ENCODE results near the gene STPG3. TPM values are rescaled to one million over a fixed set of nuclear protein-coding genes. Genes with fewer than 3 reads are reported as not detected.

The STPG3 gene
- total and polyA plus RNA-seq, 2 of the 13 experiments (the other 11 are each of a cell fraction or from before 2014, with no cell fraction given) = not detected

DNA sequence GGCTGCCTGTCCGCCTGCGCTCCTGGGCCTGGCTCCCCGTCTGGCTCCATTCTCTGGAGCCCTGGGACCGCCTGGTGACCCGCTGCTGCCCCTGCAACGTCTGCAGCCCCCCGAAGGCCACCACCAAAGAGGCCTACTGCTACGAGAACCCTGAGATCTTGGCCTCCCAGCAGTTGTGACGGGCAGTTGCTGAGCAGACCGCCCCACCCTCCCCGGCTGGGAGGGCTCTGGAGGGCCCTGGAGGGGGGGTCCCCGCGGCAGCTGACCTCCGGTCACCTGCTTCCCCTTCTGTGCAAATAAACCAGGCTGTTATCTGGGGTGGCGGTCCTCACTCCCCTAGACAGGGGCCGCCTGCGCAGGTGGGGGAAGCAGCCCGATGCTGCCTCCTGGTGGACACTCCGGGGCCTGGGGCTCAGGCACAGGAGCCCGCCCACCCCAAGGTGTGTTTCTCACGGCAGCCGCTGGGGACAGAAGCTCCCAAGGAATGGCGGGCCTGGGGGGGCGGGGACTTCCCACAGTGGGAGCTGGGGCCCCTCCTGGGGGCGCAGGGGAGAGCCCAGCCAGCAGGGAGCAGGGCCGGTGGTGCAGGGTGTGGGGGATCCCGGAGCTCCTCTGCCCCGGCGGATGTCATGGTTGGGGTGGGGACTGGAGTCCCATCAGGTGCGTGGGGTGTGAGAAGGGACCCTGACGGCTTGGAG is 14.7 kb upstream of the STPG3 start (continued):
- TF ChIP-seq, protein P1, sequence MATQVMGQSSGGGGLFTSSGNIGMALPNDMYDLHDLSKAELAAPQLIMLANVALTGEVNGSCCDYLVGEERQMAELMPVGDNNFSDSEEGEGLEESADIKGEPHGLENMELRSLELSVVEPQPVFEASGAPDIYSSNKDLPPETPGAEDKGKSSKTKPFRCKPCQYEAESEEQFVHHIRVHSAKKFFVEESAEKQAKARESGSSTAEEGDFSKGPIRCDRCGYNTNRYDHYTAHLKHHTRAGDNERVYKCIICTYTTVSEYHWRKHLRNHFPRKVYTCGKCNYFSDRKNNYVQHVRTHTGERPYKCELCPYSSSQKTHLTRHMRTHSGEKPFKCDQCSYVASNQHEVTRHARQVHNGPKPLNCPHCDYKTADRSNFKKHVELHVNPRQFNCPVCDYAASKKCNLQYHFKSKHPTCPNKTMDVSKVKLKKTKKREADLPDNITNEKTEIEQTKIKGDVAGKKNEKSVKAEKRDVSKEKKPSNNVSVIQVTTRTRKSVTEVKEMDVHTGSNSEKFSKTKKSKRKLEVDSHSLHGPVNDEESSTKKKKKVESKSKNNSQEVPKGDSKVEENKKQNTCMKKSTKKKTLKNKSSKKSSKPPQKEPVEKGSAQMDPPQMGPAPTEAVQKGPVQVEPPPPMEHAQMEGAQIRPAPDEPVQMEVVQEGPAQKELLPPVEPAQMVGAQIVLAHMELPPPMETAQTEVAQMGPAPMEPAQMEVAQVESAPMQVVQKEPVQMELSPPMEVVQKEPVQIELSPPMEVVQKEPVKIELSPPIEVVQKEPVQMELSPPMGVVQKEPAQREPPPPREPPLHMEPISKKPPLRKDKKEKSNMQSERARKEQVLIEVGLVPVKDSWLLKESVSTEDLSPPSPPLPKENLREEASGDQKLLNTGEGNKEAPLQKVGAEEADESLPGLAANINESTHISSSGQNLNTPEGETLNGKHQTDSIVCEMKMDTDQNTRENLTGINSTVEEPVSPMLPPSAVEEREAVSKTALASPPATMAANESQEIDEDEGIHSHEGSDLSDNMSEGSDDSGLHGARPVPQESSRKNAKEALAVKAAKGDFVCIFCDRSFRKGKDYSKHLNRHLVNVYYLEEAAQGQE (IDR thresholded peaks at IDR 0.05; ENCODE audit: borderline replicate concordance in 1 of 2, low read depth in 1 of 2, low read length in 2 of 2) = peak in 1 of 2 experiments; percentile 40; a peak in 1 of 4 replicates
- TF ChIP-seq BORCS8-MEF2B (CRISPR knock-in tag; IDR thresholded peaks at IDR 0.05) (0 out of 2 replicates have a peak, but pooled peaks have one; percentile 20), ZFP41 (CRISPR knock-in tag; IDR thresholded peaks at IDR 0.05; ENCODE audit: borderline replicate concordance) (no peak), MBNL3 (CRISPR knock-in tag; conservative IDR thresholded peaks at IDR 0.05) (no peak), ZNF720 (CRISPR knock-in tag; IDR thresholded peaks at IDR 0.05) (no peak), ZNF354B (CRISPR knock-in tag; IDR thresholded peaks at IDR 0.05) (no peak), TAF15 (IDR thresholded peaks at IDR 0.05; ENCODE audit: low read depth, low read length, poor library complexity, severe bottlenecking) (no peak), YY1 (IDR thresholded peaks at IDR 0.05; ENCODE audit: insufficient read depth, insufficient replicate concordance, low read depth, low read length) (peak; percentile 89), MAFF (IDR thresholded peaks at IDR 0.05; ENCODE audit: low read depth, low read length) (no peak), IRX3 (CRISPR knock-in tag; IDR thresholded peaks at IDR 0.05; ENCODE audit: borderline replicate concordance, low read depth) (no peak), GTF2F1 (IDR thresholded peaks at IDR 0.05; ENCODE audit: low read length) (no peak), PHF8 (CRISPR knock-in tag; IDR thresholded peaks at IDR 0.05) (no peak; the same call in 1 of the 2 replicates), ZNF7 (CRISPR knock-in tag; IDR thresholded peaks at IDR 0.05) (no peak), ZNF781 (CRISPR knock-in tag; IDR thresholded peaks at IDR 0.05; ENCODE audit: borderline replicate concordance, not compliant biosample characterization) (no peak), MAFK (conservative IDR thresholded peaks at IDR 0.05 in 1 of 2, IDR thresholded peaks at IDR 0.05 in 1 of 2; ENCODE audit: low read length in 2 of 2) (no peak), ZNF451 (CRISPR knock-in tag; IDR thresholded peaks at IDR 0.05) (peak; percentile 15; the same call in 1 of the 2 replicates), ZNF10 (CRISPR knock-in tag; IDR thresholded peaks at IDR 0.05; ENCODE audit: borderline replicate concordance, low read depth) (no peak), ZNF839 (CRISPR knock-in tag; IDR thresholded peaks at IDR 0.05; ENCODE audit: borderline replicate concordance) (peak; percentile 22; the same call in 1 of the 2 replicates), ZNF569 (CRISPR knock-in tag; IDR thresholded peaks at IDR 0.05; ENCODE audit: borderline replicate concordance) (no peak), RXRB (CRISPR knock-in tag; IDR thresholded peaks at IDR 0.05; ENCODE audit: borderline replicate concordance) (peak; percentile 91), ZNF572 (CRISPR knock-in tag; IDR thresholded peaks at IDR 0.05) (no peak; the same call in 1 of the 2 replicates), ARNT (IDR thresholded peaks at IDR 0.05) (no peak), PITX1 (CRISPR knock-in tag; IDR thresholded peaks at IDR 0.05) (peak; percentile 46)
- TF ChIP-seq, protein P2, sequence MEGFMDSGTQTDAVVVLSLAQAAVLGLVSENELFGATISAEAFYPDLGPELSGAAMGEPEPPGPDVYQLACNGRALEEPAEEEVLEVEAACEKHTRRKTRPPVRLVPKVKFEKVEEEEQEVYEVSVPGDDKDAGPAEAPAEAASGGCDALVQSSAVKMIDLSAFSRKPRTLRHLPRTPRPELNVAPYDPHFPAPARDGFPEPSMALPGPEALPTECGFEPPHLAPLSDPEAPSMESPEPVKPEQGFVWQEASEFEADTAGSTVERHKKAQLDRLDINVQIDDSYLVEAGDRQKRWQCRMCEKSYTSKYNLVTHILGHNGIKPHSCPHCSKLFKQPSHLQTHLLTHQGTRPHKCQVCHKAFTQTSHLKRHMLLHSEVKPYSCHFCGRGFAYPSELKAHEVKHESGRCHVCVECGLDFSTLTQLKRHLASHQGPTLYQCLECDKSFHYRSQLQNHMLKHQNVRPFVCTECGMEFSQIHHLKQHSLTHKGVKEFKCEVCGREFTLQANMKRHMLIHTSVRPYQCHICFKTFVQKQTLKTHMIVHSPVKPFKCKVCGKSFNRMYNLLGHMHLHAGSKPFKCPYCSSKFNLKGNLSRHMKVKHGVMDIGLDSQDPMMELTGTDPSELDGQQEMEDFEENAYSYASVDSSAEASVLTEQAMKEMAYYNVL (CRISPR knock-in tag; IDR thresholded peaks at IDR 0.05; ENCODE audit: borderline replicate concordance) = peak; percentile 69; the same call in 1 of the 2 replicates
- TF ChIP-seq, protein P3, sequence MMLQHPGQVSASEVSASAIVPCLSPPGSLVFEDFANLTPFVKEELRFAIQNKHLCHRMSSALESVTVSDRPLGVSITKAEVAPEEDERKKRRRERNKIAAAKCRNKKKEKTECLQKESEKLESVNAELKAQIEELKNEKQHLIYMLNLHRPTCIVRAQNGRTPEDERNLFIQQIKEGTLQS (CRISPR knock-in tag; IDR thresholded peaks at IDR 0.05) = no peak

All from HepG2 (cell line).